Osteoblast (primary cell): Measurements from ENCODE around the gene MAN1C1. TPM values are rescaled to one million over a fixed set of nuclear protein-coding genes. Genes with fewer than 3 reads are reported as not detected.

ENCODE experiments used
- DNase-seq: peaks from one replicate; pipeline ENCODE4 v3.0.0; 2011; ENCODE audit warnings: low spot score, mixed read lengths; ENCODE audit not compliant: insufficient read length; ENCODE audit errors: missing footprints
- H2AFZ ChIP-seq: 2 replicates; pipeline ENCODE4 v1.6.0; 2011; ENCODE audit warnings: mild to moderate bottlenecking, low read length
- H3K27ac ChIP-seq: 2 replicates; pipeline ENCODE4 v1.5.1; 2011; ENCODE audit warnings: mild to moderate bottlenecking, low read depth, low read length, moderate library complexity
- H3K27me3 ChIP-seq: 2 replicates; pipeline ENCODE4 v1.6.0; 2012; ENCODE audit warnings: mild to moderate bottlenecking, control low read depth, inconsistent platforms, low read length, moderate library complexity; ENCODE audit not compliant: insufficient read depth
- H3K36me3 ChIP-seq: 2 replicates; pipeline ENCODE4 v1.5.1; 2011; ENCODE audit warnings: mild to moderate bottlenecking, low read length, control low read depth, moderate library complexity; ENCODE audit not compliant: insufficient read depth
- H3K4me1 ChIP-seq: 2 replicates; pipeline ENCODE4 v1.5.1; 2011; ENCODE audit warnings: mild to moderate bottlenecking, low read length, control low read depth, moderate library complexity; ENCODE audit not compliant: insufficient read depth
- H3K4me2 ChIP-seq: 2 replicates; pipeline ENCODE4 v1.6.0; 2011; ENCODE audit warnings: mild to moderate bottlenecking, low read length; ENCODE audit not compliant: insufficient read depth
- H3K4me3 ChIP-seq: fragments of 200-600 bp; sonication (generic); 3 replicates; pipeline ENCODE4 v1.5.1; 2012; ENCODE audit warnings: mild to moderate bottlenecking, low read length, inconsistent platforms; ENCODE audit not compliant: insufficient read depth
- H3K79me2 ChIP-seq: 2 replicates; pipeline ENCODE4 v1.6.0; 2012; ENCODE audit warnings: mild to moderate bottlenecking, low read length, control low read depth, inconsistent platforms; ENCODE audit not compliant: insufficient read depth
- H3K9me3 ChIP-seq: 2 replicates; pipeline ENCODE4 v1.5.1; 2011; ENCODE audit warnings: low read depth, low read length, control low read depth
- H4K20me1 ChIP-seq: 2 replicates; pipeline ENCODE4 v1.6.0; 2012; ENCODE audit warnings: mild to moderate bottlenecking, low read length, control low read depth; ENCODE audit not compliant: insufficient read depth
- total RNA-seq: library from RNA; depleted of rRNA; stranded (reverse); fragments of >200 nt; gene quantifications from 2 replicates; pipeline ENCODE4 v1.2.3, GENCODE V29; 2012
- TF ChIP-seq, protein P1 (sequence below): IDR thresholded peaks from 2 replicates; pipeline ENCODE4 v1.5.1; 2011; ENCODE audit warnings: mild to moderate bottlenecking, low read depth, low read length, moderate library complexity; ENCODE audit errors: extremely low read depth

MAN1C1 gene
- total RNA-seq, 1 donor = 16.3 TPM

DNA sequence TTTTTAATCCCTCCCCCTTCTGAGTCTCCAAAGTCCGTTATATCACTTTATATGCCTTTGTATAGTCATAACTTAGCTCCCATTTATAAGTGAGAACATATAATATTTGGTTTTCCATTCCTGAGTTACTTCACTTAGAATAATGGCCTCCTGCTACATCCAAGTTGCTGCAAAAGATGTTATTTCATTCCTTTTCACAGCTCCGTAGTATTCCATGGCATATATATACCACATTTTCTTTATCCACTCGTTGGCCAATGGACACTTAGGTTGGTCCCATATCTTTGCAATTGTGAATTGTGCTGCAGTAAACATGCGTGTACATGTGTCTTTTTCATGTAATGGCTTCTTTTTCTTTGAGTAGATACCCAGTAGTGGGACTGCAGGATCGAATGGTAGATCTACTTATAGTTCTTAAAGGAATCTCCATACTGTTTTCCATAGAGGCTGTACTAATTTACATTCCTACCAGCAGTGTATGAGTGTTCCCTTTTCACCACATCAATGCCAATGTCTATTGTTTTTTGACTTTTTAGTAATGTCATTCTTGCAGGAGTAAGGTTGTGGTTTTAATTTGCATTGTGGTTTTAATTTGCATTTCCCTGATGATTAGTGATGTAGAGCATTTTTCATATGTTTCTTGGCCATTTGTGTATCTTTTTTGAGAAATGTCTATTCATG is 12.3 kb downstream of the MAN1C1 start:
- Histone ChIP-seq H3K4me2 (no peak overlapping the region), H3K36me3 (no peaks in the 10 kb centered on the region), H3K27me3 (peaks cover 43% of the 10 kb centered on the region), H4K20me1 (no peaks in the 10 kb centered on the region), H3K79me2 (no peaks in the 10 kb centered on the region), H2AFZ (no peak overlapping the region), H3K9me3 (no peaks in the 10 kb centered on the region), H3K27ac (no peak overlapping the region), H3K4me1 (peaks cover 4% of the 10 kb centered on the region), H3K4me3 (no peak overlapping the region)
- no peak for DNase-seq
- TF ChIP-seq, protein P1, sequence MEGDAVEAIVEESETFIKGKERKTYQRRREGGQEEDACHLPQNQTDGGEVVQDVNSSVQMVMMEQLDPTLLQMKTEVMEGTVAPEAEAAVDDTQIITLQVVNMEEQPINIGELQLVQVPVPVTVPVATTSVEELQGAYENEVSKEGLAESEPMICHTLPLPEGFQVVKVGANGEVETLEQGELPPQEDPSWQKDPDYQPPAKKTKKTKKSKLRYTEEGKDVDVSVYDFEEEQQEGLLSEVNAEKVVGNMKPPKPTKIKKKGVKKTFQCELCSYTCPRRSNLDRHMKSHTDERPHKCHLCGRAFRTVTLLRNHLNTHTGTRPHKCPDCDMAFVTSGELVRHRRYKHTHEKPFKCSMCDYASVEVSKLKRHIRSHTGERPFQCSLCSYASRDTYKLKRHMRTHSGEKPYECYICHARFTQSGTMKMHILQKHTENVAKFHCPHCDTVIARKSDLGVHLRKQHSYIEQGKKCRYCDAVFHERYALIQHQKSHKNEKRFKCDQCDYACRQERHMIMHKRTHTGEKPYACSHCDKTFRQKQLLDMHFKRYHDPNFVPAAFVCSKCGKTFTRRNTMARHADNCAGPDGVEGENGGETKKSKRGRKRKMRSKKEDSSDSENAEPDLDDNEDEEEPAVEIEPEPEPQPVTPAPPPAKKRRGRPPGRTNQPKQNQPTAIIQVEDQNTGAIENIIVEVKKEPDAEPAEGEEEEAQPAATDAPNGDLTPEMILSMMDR = no peak

DNA sequence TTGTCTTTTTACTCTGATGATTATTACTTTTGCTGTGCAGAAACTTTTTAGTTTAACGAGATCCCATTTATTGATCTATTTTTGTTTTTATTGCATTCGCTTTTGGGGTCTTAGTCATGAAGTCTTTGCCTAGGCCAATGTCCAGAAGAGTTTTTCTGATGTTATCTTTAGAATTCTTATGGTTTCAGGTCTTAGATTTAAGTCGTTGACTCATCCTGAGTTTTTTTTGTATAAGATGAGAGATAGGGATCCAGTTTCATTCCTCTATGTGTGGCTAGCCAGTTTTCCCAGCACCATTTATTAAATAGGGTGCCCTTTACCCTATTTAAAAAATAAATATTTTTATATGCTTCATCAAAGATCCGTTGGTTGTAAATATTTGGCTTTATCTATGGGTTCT is 13.2 kb downstream of the MAN1C1 start:
- Histone ChIP-seq H3K27me3 (peaks cover 33% of the 10 kb centered on the region), H4K20me1 (no peaks in the 10 kb centered on the region), H3K4me3 (no peak overlapping the region), H3K36me3 (no peaks in the 10 kb centered on the region), H3K4me1 (peaks cover 4% of the 10 kb centered on the region), H3K27ac (no peak overlapping the region), H3K79me2 (no peaks in the 10 kb centered on the region), H3K9me3 (no peaks in the 10 kb centered on the region), H2AFZ (no peak overlapping the region), H3K4me2 (no peak overlapping the region)
- DNase-seq = no peak
- TF ChIP-seq, protein P1 = no peak

DNA sequence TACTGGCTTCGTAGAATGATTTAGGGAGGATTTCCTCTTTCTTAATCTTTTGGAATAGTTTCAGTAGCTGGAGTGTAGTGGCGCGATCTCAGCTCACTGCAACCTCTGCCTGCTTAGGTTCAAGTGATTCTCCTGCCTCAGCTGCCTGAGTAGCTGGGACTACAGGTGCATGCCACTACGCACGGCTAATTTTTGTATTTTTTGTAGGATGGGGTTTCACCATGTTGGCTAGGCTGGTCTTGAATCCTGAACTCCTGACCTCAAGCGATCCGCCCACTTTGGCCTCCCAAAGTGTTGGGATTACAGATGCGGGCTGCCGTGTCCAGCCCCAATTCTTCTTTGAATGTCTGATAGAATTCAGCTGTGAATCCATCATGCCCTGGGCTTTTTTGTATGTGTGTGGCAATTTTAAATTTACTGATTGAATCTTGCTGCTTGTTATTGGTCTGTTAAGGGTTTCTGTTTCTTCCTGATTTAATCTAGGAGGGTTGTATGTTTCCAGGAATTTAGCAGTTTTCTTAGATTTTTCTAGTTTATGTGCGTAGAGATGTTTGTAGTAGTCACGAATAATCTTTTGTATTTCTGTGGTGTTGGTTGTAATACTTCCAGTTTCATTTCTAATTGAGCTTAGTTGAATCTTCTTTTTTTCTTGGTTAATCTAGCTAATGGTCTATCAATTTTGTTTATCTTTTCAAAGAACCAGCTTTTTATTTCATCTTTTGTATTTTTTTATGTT is 15.3 kb downstream of the MAN1C1 start:
- Histone ChIP-seq H3K79me2 (no peaks in the 10 kb centered on the region), H4K20me1 (no peaks in the 10 kb centered on the region), H3K9me3 (peaks cover 3% of the 10 kb centered on the region), H3K4me2 (no peak overlapping the region), H2AFZ (no peak overlapping the region), H3K4me1 (peaks cover 4% of the 10 kb centered on the region), H3K27me3 (peaks cover 26% of the 10 kb centered on the region), H3K36me3 (no peaks in the 10 kb centered on the region), H3K4me3 (no peak overlapping the region), H3K27ac (no peak overlapping the region)
- TF ChIP-seq, protein P1 = no peak
- DNase-seq = no peak

DNA sequence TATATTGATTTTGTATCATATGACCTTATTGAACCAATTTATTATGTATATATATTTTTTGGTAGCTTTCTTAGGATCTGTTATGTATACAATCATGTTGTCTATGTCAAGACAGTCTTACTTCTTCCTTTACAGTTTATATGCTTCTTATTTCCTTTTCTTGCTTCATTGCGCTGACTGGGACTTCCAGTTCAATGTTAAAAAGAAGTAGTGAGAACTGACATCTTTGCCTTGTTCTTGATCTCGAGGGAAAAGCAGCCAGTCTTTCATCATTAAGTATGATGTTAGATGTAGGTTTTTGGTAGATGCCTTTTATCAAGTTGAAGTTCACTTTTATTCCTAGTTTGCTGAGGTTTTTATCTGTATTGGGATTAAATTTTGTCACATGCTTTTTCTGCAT is 17.5 kb downstream of the MAN1C1 start:
- Histone ChIP-seq H3K4me3 (no peak overlapping the region), H2AFZ (no peak overlapping the region), H3K27me3 (peaks cover 28% of the 10 kb centered on the region), H3K9me3 (peaks cover 3% of the 10 kb centered on the region), H3K79me2 (no peaks in the 10 kb centered on the region), H3K4me2 (no peak overlapping the region), H3K36me3 (no peaks in the 10 kb centered on the region), H3K27ac (no peak overlapping the region), H3K4me1 (peaks cover 4% of the 10 kb centered on the region), H4K20me1 (no peaks in the 10 kb centered on the region)
- DNase-seq = no peak
- TF ChIP-seq, protein P1 = no peak
